NCI-H2227 (cell line): ENCODE measurements around the gene SPNS2.
"Not testable (repeated sequence)": the region's sequence is repeated elsewhere in the genome, so short reads cannot be mapped to it uniquely, and the experiment has no call there.

Source experiments
- DNase-seq: peaks from one replicate; lab custom pipeline; 2025; ENCODE audit not compliant: unreplicated experiment; lab: John Stamatoyannopoulos, UW

The SPNS2 gene

DNA sequence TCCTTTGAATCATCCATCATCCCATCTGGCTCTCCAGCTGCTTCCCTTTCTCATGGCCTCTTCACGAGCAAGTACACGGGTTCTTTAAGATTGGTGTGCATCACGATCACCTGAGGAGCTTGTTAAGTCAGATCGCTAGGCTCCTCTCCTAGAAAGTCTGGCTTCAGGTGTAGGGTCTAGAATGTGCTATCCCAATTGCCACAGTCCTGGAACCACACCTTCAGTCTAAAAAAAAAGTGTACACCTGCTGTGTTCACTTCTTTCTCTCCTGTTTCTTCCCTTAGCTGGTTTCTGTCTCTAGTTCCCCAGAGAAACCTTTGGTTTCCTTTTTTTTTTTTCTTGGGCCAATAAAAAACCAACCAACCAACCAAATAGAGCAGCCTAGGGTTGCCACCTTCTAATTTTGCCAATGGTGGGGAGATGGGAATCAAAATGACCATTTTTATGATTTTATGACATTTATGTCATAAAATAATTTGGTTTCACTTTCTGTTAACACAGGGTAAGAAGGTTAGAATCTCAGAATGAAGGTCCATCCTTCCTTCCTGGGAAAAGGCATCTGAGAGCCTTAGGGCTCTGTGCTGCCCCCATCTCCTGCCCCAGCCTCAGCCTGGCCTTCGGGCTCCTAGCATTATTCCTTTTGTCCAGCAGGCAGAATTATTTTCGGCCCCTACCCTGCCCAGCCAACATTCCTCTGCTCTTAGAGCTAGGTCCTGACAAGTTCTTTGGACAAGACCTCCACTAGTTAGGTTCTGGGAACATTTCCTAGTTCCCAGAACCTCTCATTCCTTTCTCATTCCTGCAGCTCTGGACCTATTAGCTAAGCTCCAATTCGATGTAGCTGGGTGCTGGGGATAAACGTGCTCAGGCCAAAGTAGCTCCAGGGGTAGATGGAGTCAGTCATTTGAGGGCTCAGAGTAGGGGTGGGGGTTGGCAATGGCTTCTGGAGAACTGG is 63.6 kb downstream of the SPNS2 start:
- DNase-seq = no peak

DNA sequence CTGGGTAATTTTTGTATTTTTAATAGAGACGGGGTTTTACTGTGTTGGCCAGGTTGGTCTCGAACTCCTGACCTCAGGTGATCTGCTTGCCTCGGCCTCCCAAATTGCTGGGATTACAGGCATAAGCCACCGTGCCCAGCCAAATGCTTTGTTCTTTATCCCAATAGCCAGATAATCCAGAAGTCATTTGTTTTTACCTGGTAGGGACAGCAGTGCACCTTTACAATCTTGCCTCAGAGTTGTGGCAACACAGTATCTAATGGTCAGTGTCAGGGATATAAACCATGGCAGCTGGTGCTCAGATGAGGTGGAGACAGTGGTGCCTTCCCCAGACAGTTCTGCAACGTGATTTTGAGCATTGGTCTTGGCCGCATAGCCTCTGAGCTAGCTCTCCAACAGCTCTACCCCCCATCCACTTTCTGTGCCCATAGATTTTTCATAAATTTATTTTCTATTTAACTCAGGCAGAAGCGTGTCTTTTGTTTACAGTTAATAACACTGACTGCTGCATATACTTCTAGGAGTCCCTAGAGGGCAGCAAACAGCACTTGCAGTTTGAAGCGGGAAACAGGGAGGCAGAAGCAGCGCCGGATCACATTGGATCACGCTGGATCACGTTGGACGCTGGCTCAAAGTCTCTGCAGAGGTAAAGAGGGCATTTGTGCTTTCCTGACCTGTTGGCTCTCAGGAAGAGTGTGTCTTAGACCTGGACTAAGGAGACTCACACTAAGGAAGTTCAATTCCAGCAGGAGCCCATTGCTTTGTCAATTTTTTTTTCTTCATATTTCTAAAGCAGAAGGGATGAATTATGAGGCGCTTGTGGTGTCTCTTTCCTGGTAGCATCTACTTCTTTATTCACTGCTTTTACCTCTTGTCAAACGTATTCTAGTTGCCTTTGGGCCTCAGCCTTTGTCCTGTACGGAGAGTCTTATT is 66.8 kb downstream of the SPNS2 start:
- DNase-seq = peak; percentile 78

DNA sequence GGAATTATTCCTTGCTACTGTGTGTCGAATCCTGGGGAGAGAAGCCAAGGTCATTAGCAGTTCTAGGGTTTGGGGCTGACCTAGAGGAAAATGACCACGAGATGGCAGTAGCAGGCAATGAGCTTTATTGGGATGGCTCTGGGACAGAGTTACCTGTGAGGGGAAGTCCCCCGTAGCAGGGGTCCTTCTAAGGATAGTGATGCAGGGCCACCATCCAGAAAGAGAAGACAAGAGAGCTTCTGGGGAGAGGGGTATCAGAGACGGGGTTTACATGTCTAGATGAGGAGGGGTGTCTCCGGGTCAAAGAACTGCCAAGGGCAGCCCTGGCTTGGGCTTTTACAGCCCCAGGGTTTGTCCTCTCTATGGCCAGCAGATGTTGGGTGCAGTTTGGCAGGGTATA is 68.1 kb downstream of the SPNS2 start:
- peak; percentile 68 for DNase-seq

DNA sequence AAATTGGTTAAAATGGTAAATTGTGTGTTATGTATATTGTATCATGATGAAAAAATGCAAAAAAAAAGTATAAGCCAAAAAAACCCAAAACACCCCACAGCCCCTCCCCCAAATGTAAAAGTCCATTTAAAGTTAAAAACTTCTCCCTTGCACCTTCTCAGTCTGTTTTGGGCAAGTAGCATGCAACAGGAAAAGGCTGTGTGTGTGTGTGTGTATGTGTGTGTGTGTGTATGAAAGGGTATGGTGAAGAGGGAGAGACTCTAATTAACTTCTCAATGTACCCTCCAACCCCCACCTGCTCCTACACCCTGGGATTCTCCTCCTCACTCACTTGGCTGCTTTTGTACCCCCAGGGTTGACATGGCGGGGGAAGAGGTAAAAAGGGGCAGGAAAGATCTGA is 70.9 kb downstream of the SPNS2 start:
- DNase-seq = no peak

DNA sequence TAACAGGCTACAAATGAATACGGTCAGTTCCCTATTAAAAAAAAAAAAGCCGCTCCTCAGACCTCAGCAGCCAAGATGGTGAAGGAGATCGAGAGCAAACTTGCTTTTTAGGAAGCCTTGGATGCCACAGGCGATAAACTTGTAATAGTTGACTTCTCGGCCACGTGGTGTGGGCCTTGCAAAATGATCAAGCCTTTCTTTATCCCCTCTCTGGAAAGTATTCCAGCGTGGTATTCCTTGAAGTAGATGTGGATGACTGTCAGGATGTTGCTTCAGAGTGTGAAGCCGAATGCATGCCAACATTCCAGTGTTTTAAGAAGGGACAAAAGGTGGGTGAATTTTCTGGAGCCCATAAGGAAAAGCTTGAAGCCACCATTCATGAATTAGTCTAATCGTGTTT is 73.5 kb downstream of the SPNS2 start:
- no peak for DNase-seq

DNA sequence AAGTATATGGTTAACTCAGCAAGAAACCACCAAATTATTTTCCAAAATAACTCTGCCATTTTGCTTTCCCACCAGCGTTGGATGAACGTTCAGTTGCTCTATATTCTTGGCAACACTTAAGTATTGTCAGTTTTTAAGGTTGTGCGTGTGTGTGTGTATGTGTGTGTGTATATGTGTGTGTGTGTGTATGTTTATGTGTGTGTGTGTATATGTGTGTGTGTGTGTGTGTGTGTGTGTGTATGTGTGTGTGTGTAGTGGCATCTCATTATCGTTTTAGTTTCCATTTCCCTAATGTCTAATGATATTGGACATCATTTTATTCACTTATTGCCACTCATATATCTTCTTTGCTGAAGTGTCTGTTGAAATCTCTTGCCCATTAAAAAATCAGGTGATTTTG is 74.4 kb downstream of the SPNS2 start:
- DNase-seq = no peak

DNA sequence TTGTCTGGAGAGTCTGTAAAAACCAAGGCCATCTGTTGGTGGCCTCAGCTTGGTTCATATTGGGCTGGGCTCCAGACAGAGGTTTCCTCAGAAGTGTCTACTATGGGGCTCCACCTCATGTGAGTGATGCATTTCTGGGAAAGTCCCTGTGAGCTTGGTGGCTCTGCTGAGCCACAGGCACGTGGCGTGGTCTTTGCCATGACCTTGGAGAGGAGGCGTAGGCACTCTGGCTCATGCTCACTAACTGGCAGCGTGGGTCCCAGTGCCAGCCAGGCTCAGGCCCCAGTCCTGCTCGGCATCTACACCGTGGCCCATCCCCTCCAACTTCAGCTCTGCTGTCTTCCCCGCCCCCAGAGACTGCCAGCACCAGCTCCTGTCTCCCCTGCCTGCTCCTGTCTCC is 75.0 kb downstream of the SPNS2 start:
- no peak for DNase-seq

DNA sequence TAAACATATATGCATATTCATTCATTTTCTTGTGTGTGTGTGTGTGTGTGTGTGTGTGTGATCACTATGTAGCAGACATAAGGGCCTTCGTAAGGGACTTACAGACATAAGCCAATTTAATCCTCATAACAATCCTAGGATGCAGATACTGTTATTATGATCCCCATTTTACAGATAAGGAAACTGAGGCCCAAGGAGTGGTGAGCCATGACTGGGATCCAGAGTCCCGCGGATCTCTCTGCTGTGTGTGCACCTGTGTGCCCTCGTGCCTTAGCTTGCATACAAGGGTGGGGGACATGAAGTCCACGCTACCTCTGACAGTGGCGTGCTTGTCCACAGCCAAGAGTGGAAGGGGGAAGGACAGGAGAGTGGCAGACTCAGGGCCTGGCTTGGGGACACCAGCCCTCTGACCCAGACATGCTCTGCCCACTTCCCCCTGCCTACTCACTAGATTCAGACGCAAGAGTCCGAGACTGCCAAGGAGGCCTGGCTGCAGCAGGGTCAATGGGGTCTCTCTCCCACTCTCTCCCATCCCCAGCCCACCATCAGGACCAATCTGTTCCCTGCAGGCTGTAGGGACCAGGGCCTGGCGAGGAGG is 75.9 kb downstream of the SPNS2 start:
- DNase-seq = no peak

DNA sequence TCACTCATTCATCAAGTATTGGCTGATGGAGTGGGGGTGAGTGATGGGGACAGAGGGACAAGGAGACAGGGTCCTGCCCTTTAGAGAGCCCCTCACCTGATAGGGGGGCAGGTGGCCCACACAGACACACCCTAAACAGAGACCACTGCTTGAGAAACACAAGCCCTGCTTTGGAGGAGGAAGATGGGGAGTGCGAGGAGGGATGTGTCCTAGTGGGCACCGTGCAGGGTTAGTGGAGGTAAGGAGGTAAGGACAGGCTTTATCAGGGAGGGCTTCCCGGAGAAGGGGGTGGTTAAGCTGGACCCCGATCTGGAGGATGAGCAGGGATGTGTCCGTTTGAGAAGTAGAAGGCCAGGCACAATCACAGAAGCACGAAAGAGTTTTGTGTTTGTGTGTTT is 77.5 kb downstream of the SPNS2 start:
- no peak for DNase-seq

DNA sequence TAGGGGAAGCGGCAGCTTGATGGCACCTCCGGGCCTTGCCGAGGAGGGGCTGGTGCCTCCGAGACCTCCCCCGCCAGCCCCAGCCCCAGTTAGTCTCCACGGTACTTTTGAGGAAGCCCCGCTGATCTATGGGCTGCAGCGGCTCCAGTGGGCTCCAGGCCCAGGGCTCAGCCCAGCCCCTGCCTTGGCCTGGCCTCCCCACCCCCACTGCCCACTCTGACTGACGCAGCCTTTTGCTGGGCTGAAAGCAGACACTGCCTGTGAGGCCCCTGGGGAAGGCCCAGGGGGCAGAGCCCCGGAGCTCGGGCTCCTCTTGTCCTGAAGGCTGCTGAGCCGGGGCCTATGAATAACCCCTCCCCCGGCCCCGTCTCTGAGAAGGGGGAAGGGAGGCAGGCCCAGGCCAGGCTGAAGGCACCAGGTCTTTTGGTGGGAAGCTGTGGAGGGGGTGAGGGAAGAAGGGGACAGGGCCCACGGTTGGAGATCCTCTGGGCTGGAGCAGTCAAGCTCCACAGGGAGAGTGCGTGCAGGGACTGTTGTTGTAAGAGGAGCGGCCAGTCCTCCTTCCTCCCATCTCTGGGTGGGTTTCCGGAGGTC is 78.1 kb downstream of the SPNS2 start:
- peak; percentile 22 for DNase-seq

DNA sequence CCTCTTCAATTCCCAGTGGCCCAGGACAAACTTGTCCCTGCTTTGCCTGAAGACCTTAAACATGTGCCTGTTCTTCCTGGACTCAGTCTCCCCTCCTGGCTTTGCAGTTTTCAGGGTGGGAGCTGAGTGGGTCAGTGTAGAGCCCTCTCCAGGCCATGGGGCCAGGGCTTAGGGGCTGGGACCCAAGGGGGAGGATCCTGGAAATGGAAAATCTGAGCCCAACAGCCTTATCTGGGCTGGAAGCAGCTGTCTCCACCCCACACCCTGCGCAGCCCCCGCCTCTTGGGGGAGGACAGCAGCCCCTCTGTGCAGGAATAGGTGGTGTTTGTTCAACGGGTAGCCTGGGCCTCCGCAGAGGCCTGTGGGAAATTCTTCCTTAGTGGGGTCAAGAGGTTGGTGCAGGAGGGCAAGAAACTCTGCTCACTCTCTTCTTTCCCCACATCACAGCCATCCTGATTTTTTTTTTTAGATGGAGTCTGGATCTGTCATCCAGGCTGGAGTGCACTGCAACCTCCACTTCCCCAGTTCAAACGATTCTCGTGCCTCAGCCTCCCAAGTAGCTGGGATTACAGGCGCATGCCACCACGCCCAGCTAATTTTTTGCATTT is 78.8 kb downstream of the SPNS2 start:
- no peak for DNase-seq

DNA sequence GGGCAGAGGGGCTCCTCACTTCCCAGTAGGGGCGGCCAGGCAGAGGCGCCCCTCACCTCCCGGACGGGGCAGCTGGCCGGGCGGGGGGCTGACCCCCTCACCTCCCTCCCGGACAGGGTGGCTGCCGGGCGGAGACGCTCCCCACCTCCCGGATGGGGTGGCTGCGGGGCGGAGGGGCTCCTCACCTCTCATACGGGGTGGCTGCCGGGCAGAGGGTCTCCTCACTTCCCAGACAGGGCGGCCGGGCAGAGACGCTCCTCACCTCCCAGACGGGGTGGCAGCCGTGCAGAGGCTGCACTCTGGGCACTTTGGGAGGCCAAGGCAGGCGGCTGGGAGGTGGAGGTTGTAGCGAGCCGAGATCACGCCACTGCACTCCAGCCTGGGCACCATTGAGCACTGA is 79.7 kb downstream of the SPNS2 start:
- not testable (repeated sequence) for DNase-seq

DNA sequence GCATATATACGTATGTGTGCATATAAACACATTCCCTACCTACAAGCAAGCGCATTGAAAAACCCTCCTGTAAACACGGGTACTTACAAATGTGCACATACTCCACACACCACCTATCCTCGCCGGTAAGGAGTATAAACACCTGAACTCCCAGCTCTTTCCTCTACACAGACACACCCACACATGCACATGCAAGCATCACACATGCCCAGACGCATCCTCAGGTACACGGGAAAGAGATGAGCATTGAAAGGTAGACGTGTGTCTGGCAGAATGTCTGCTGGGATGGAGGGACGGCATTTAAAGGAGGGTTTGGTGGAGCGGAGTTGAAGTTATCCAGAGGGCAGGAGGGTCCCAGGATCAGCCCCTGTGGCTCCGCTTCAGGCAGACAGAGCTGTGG is 81.0 kb downstream of the SPNS2 start:
- DNase-seq = no peak

DNA sequence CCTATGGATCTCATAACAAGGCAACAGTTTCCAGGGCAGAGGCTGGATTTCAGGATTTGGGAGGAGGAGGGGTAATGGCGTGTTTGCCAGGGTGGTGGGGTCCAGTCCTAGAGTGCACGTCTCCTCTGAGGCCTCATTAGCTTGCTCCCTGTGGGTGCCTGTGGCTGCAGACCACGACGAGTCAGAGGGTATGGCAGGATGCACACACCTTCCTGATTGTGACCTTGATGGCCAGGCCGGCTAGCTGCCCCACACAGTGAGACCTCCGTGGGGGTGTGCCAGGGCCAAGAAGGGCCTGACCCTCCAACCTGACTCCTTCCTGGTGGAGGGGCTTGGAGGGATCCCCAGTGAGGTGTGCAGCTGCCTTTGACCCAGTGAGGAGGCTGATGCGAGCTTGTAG is 81.6 kb downstream of the SPNS2 start:
- no peak for DNase-seq

DNA sequence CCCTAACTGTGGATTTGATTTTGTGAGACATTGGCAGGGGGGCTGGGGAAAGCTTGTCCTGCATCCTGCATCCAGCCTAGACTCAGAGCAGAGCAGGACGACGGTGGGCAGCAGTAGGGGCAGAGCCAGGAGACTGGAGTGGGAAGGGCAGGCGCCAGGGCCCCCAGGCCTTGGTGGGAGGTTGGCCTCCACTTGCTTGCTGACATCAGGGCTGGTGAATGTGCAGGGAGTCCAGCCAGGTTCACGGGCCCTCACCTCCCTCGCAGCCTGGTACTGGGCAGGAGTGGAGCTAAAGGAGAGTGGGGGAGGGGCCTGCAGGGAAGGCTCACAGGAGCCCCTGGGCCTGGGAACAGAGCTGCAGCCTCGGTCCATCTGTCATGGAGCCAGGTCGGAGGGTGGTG is 83.4 kb downstream of the SPNS2 start:
- DNase-seq = no peak

DNA sequence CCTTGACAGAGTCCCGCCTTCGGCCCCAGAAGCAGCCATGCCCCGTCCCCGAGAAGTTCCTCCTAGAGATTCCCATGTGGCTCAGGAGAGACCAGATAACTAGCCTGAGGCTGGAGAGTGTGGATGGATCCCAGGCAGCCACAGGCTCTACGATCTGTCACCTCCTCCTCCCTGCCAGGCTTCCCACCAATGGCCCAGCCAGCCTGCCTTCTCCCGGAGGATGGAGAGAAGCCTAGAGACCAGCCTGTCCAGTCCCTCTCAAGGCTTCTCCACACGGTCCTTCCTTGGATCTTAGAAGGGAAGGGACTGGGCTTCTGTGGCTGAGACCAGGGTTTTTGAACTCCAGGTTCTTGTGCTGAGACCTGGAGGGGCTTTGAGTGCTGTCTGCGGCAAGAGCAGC is 84.0 kb downstream of the SPNS2 start:
- DNase-seq = no peak

DNA sequence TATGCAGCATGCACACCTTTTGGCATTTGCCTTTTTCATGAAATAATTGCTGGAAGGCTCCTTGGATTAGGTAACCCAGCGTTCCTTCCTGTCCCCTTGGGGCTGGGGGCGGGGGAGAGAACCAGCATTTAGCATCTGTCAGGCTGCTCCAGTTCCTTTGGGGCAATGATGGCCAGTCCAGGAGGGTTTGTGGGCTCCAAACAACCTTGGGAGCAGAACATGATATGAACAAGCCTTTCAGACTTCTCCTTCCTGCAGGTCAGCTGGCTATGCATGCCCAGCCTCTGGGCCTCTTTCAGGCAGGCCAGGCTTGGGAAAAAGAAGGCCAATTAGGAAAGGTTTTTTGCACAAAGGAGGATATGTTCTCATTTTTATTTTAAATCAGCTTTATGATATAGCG is 84.5 kb downstream of the SPNS2 start:
- no peak for DNase-seq

DNA sequence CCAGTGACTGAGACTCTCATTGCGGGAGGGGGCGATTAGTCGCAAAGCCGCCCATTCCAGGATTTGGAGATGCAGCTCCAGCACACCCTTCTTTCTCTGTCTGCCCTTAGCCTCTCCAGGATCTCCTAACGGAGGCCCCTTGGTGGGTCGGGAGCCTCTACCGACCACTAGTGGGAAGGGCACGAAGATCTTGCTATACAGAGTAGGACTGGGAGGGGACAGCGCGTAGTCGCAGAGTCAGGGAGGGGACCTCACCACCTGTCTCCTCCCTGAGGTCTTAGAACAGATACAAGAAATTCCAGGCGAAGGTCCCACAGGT is 85.1 kb downstream of the SPNS2 start:
- peak; percentile 67 for DNase-seq

DNA sequence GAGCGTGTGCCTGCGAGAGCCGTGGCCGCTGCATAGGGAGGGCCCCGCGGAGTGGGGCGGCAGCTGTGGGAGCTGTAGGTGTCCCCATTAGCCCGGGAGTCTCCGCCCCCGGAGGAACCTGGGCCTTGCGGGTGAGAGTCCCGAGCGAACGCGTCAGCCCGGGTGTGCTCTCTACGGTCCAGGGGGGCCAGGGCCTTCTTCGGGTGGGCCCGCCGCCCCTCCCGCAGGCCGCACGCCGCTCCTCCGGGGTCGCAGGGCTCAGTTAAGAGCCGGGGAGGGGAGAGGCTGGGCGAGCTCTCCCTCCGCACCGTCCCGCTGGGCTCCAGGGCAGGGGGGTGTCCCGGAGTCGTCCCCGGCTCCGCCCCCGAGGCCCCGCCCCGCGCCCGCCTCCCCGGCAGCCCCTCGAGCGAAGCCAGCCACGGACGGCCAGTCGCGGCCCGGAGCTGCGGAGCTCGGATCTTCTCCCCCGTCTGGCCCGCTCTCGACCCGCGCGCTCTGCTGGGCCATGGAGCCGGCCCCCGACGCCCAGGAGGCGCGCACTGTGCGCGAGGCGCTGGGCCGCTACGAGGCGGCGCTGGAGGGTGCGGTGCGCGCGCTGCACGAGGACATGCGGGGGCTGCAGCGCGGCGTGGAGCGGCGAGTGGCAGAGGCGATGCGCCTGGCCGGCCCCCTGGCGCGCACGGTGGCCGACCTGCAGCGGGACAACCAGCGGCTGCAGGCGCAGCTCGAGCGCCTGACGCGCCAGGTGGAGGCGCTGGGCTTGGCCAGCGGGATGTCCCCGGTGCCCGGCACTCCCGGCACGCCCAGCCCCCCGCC is 85.6 kb downstream of the SPNS2 start, which contains the start of gene SMTNL2:
SMTNL2 (plus strand) TSS at position 429 of the 816 bp plus-strand sequence; CDS start at position 506, 77 bp downstream.
- DNase-seq = peak; percentile 60
